Dedifferentiated amniotic fluid mesenchymal stem cell (primary cell): ENCODE measurements around the gene BPIFB1.

ENCODE experiments used
- DNase-seq: peaks from one replicate; pipeline ENCODE4 v3.0.0-alpha.2; 2016; ENCODE audit errors: extremely low spot score

The BPIFB1 gene

GRCh38 chr20:33296206-33296605 is 13.2 kb downstream of the BPIFB1 start:
- DNase-seq = no peak

- no peak for DNase-seq
These were observed 15.4 kb downstream of the BPIFB1 start for GRCh38 chr20:33298391-33298790.

- no peak for DNase-seq
These were observed 16.1 kb downstream of the BPIFB1 start for GRCh38 chr20:33299111-33299603.

GRCh38 chr20:33301192-33301930 is 18.3 kb downstream of the BPIFB1 start:
- no peak for DNase-seq

- DNase-seq = no peak
These were observed 20.6 kb downstream of the BPIFB1 start for GRCh38 chr20:33303595-33303994.

- no peak for DNase-seq
These were observed 21.0 kb downstream of the BPIFB1 start for GRCh38 chr20:33304046-33304445.

- DNase-seq = no peak
These were observed 22.6 kb downstream of the BPIFB1 start for GRCh38 chr20:33305589-33306057.

- no peak for DNase-seq
These were observed 23.2 kb downstream of the BPIFB1 start for GRCh38 chr20:33306228-33306627.

- no peak for DNase-seq
These were observed 23.8 kb downstream of the BPIFB1 start for GRCh38 chr20:33306807-33307206.

GRCh38 chr20:33308668-33309067 is 25.7 kb downstream of the BPIFB1 start:
- no peak for DNase-seq

- no peak for DNase-seq
These were observed 26.6 kb downstream of the BPIFB1 start for GRCh38 chr20:33309631-33310030.

GRCh38 chr20:33310327-33310899 is 27.4 kb downstream of the BPIFB1 start:
- DNase-seq = no peak

- DNase-seq = no peak
These were observed 28.0 kb downstream of the BPIFB1 start for GRCh38 chr20:33311011-33311410.

GRCh38 chr20:33311996-33312395 is 29.0 kb downstream of the BPIFB1 start:
- DNase-seq = no peak

- no peak for DNase-seq
These were observed 29.6 kb downstream of the BPIFB1 start for GRCh38 chr20:33312583-33312982.

- DNase-seq = no peak
These were observed 30.8 kb downstream of the BPIFB1 start for GRCh38 chr20:33313686-33314314.

GRCh38 chr20:33316343-33316742 is 33.3 kb downstream of the BPIFB1 start:
- DNase-seq = no peak

GRCh38 chr20:33316958-33317357 is 33.9 kb downstream of the BPIFB1 start:
- no peak for DNase-seq

GRCh38 chr20:33317424-33318095 is 34.5 kb downstream of the BPIFB1 start:
- no peak for DNase-seq

GRCh38 chr20:33318096-33318429 is 35.0 kb downstream of the BPIFB1 start:
- DNase-seq = no peak

GRCh38 chr20:33320006-33320405 is 37.0 kb downstream of the BPIFB1 start:
- no peak for DNase-seq

GRCh38 chr20:33322456-33322855 is 39.4 kb downstream of the BPIFB1 start:
- DNase-seq = no peak
